Measurements from ENCODE around the gene CAMK2N1.
"Not testable (repeated sequence)": the region's sequence is repeated elsewhere in the genome, so short reads cannot be mapped to it uniquely, and the experiment has no call there.

The CAMK2N1 gene

DNA sequence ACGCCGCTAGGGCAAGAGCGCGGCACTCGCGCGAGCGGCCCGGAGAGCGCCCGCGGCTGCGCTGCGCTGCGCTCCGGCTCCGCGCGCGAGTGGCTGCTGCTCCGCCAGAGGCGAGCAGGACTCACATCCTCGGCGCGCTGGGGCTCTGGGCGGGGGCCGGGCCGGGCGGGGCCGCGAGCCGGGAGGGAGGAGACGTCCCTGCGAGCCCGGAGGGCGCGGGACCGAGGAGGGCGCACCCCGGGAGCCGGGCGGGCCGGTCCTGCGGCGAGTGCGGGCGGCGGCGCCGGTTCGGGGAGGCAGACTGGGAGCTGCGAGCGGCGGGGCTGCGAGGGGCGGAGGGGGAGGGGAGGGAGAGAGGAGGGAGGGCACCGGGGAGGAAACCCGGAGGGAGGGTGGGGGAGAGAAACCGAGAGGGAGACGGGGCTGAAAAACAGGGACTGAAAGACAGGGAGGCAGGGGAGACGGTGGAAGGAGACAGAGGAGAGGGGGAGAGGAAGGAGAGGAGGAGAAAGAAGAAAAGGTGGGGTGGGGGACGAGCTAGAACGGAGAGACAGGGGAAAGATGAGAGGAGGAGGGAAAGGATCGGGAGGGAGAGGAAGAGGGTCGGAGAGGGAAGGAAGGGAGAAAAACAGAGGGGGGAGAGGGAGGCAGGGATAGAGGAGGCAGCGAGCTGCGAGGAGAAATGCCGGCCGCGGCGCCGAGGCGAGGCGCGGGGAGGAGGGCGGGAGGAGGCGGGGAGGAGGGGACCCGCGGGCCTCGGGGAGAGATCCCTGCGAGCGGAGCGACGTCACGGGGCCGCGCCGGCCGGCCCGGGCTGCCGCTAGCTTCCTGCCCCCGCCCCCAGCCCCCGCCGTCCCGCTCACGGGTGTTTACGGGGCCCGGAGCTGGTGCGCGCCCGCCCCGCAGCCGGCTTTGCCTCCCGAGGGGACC lies at the start of gene CAMK2N1:
CAMK2N1 (minus strand) TSS at position 684 of the 930 bp plus-strand sequence. CDS start 831 bp downstream, outside the sequence.
- DNase-seq = no peak

DNA sequence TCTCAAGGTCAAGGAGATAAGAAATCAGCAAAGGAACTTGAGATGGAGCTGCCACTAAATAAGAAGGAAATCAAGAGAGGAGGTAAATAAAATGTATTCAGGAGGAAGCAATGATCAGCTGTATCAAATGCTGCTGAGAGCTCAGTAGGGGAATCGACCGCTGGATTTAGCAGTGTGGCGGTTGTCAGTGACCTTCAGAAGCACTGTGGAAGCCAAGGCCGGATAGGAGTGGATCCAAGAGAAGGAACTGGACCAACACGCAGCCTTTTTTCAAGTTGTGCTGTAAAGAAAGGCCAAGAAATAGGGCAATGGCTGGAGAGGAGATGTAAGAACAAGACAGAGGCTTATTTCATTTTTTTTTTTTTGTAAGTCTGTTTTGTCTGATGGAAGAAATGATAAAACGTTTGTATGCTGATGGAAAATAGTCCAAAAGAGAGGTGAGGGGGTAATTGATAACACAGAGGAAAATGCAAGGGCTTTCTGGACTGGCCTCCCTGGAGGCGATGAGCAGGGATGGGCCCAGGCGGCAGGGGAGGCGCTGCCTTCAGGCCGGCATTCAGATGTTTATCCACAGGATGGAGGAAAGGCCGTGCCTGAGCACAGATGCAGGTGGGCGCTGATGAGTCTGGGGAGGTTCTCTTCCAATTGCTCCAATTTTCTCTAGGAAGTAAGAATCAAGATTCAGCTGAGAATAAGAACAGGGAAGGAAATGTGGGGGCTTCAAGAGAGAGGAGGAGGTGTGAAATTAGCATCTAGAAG lies 48.8 kb upstream of the CAMK2N1 start:
- no peak for DNase-seq

DNA sequence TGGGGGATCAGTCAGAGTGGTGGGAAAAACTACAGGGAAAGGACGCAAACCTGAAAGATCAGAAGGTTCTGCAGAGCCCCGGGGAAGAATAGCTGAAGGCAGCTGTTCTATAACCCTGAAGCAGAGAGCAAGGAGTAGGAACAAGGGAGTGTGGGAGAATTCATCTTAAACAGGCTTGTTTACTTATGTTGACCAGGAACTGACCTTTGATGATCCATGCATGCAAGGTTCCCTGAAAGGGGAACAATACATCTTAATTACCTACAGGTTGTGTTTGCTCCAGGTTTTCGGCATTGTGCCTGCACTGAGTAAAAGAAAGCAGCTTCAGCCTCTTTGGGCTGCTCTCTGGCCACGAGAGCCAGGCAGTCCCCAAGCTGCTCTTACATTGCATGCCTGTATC lies 47.6 kb upstream of the CAMK2N1 start:
- DNase-seq = no peak

DNA sequence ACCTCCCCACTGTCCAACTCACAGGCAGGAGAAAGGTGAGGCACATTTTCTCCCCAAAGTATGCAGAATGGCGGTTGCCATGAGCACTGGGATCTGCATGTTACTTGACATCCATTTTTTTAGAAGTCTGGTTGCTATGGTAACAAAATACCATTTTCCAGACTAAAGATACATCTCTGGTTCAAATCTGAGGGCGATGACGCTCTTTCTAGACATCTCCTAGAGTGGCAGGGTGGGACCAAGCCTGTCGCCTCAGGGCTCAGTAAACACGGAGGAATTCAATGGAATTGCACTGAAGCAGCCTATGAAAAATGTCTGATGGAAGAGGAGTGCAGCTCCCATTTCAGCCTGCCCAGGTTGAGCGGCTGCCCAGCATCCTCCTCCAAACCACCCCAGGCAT lies 44.9 kb upstream of the CAMK2N1 start:
- DNase-seq = no peak

DNA sequence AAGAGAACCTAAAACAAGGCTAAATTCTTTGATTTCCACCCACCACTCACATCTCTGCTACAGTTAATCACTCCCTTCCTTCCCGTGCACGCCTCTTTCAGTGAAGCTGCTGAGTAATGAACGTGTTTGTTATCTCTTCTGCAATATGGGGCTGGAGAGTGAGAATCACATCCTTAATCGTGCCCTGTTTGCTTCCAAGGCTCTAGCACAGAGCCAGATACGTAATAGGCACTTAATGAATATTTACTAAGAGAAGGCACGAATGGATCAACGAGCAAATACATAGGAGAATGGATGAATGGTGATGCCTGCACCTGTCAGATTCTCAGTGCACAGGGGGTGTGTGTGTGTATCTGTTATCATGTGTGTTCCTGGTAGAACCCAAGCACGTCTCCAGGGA lies 44.3 kb upstream of the CAMK2N1 start:
- DNase-seq = no peak

DNA sequence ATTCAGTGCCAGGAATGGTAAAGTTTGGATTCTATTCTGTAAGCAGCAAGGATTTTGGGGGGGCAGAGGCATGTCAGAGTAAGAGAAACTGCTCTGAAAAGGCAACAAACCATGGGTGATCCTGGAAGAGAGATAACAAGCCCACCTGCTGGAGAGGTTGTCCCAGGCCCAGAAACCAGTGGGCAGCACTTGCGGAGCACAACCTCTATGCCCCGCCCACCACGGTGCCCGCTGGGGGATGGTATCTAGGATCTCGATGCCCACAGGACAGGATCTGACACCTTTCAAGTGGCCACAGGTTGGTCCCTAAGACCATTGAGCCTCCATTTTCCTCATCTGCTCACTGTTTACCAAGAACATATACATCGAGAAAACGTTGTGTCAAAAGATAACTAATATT lies 42.2 kb upstream of the CAMK2N1 start:
- DNase-seq = no peak

DNA sequence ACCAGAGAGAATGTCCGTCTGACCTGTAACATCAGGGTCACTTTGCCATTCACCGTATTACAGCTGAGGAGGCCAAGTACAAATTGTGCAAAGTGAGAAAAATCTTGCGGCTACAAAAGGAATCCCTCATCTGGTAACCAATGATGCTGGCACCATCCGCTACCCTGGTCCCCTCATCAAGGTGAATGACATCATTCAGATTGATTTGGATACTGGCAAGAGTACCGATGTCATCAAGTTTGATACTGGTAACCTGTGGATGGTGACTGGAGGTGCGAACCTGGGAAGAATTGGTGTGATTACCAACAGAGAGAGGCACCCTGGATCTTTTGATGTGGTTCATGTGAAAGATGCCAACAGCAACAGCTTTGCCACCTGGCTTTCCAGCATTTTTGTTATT lies 40.3 kb upstream of the CAMK2N1 start:
- DNase-seq = no peak

DNA sequence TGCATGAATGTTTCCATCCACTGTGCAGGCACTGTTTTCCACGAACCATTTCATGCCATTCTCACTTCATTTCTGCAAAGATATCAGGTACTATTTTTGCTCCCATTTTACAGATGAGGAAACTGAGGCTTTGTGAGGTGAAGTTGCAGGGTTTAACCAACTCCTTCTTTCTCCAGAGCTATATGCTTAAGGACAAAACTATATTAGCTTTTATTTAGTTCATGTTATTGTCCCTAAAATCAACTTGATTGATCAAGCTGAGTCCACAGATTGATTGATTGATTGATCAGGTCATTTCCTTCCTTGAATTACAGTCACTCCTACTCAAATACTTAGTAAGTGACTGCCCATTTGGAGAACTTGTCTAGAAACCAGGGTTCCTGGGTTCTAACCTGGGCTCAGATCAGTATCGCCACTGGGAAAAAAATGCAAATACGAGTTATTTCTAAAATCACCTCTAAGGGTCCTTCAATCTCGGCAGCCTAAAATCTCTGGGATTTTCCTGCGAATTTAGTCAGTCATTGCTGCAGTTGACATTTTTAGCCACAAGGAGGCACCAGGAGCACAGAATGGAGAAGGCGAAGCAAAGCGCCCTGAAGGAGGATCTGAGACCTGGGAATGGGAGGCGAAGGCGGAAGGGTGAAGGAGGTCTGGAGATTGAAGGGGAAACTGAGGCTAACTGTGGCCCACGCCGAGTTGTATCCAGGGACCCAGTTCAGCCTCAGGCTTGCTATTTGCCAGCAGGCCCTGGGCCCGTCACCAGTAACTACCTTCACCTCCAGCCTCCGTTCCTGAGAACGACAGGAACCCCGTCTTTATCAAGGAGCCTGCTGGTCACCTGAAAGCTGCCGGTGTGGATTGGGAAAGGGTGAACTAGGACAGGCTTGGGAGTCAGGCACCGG lies 36.2 kb upstream of the CAMK2N1 start:
- DNase-seq = peak; percentile 72

DNA sequence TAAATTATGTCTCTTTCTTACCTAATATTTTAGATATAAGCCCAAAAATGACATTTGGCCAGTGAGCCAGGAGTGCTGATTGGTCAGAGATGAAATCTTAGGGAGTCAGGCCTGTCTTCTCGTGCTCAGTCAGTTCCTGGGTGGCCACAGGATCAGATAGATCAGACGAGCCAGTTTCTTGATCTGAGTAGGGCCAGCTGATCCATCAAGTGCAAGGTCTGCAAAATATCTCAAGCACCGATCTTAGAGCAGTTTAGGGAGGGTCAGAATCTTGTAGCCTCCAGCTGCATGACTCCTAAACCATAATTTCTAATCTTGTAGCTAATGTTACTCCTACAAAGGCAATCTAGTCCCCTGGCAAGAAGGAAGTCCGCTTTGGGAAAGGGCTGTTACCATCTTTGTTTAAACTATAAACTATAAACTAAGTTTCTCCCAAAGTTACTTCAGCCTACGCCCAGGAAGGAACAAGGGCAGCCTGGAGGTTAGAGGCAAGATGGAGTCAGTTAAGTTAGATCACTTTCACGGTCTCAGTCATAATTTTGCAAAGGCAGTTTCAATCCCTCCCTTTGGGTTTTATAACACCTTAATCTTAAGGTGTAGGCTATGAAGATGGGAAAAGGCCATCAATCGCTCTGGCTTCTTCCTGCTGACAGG lies 33.7 kb upstream of the CAMK2N1 start:
- not testable (repeated sequence) for DNase-seq

DNA sequence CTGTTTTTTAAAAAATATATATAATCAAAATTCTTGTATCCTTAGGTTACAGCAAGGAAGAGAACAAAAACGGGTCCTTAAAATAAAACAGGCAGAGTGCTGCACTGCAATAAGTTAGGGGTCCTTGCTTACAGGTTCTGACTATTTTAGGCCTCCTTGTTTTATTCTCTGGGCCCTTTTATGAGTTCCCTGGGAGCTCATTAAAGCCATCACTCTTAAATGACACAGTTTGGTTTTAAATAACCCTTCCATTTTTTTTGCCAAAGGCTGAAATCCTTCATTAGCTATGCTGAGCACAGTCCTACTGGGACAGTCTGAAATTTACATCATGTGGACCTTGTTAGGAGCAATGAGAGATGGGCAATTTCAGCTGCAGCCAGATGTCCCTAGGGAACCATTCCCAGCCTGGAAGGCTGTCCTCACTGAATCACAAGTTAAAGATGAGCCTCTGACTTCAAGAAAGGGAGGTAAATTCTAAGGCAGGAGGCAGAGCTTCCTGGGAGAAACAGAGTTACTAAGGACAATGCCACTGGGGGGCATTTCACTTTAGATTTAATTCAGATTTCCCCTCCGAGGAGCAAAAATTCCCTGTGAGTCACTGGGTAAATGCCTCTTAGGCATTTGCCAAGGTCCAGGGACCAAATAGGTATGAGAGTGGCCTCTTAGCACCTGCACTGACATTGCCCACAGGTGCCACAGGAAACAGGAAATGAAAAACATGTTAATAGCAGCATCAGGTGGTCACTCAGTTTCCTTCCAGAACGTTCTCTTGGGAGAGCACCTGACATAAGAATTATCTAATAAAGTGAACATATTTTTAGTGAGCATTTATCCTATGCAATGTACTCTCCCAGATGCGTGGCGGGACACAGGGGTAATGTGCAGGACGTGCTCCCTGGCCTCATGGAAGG lies 25.8 kb upstream of the CAMK2N1 start:
- no peak for DNase-seq

DNA sequence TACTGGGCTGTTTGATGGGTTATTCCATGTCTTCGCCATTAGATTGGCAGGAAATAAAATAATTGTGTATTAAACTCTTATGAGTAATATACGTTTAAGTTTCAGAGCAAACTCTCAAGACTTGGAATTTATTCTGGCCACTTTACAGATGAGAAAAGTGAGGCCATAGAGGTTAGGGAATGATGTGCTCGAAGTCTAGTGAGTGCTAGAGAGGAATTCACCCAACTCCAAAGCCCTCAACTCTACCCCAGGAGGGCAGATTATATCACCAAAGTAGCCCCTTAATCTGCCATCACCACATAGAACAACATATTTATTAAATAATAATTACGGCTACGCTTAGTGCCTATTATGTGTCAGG lies 22.4 kb upstream of the CAMK2N1 start:
- no peak for DNase-seq

DNA sequence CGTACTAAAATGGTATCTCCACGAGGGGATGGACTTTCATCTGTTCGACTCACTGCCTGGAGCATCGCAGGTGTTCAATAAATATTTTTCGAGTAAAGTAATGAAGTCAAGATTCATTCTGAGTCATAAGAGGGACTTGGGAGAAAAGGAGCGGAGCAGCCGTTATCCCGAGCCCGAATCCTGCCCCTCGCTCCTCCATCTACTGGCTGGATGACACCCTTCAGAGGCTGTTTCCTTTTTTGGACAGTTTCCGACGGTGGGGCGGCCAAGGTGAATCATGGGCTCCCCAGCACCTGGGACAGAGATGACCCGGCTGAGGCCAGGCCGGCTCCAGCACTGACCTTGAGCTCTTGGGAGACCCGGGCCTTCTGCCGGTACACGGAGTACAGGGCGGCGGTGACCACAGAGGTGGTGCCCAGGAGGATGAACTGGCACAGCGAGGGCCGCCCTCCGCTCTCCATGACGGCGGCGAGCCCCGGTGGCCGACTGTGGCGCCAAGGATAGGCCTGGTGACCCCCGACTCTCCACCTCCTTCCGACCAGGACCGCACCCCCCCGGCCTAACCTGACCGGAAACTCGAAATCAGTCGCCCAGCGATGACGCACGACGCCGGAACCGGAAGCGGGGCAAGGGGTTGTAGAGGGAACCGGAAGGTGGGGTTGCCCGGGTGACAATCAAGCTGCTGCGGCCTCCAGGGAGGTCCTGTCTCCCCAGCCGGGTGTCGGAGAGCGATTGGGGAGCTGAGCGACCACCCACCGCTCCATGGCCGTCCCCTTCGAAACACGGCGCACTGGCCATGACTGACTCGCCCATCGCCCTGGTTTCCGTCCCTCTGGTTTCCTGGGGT lies 21.8 kb upstream of the CAMK2N1 start, which contains the start of gene MUL1:
MUL1 (minus strand) TSS at position 588 of the 847 bp plus-strand sequence; CDS start at position 461, 127 bp downstream.
- DNase-seq = peak; percentile 78

DNA sequence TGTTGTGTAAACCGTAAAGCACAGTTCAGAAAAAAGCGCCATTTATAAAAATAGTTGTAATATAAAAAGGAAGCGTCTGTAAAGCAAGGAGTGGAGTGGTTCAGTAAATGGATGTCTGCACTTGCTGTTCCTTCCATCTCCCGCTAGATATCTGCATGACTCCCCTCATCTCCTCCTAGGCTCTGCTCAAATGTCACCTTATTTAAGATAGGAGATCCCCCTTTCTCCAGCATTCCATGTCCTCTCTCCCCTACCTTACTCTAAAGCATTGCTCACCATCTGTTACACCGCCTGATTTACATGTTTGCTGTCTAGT lies 21.2 kb upstream of the CAMK2N1 start:
- DNase-seq = no peak

DNA sequence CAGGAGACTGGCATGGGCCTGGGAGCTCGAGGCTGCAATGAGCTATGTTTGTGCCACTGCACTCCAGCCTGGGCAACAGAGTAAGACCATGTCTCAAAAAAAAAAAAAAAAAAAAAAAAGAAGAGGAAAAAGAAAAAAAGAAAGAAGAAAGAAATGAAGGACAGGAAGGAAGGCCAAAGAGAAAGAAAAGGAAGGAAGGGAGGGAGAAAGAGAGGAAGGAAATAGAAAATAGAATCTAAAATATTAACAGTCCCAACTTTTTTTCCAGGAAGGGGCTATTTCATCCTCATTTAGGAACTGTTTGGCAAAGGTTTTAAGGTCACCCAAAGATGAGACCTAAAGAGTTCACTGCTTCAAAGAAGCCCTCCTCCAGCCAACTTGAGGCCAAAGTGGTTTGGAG lies 19.5 kb upstream of the CAMK2N1 start:
- DNase-seq = no peak

DNA sequence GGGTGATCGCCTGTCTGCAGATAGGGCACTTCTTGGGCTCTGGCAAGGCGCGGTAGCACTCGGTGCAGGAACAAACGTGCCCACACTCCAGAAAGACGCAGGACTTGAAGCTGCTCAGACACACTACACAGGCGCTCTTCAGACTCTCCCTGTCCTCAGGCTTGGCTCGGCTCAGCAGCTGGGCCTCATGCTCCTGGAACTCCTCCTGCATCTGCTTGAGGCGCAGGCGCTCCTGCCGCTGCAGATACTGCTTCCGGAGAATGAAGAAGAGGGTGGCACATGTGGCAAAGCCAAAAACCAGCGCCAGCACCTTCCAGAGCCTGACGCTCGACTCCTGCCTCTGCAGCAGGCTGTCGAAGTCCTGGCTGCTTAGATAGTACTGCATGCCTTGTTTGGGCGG lies 14.7 kb upstream of the CAMK2N1 start:
- DNase-seq = no peak

DNA sequence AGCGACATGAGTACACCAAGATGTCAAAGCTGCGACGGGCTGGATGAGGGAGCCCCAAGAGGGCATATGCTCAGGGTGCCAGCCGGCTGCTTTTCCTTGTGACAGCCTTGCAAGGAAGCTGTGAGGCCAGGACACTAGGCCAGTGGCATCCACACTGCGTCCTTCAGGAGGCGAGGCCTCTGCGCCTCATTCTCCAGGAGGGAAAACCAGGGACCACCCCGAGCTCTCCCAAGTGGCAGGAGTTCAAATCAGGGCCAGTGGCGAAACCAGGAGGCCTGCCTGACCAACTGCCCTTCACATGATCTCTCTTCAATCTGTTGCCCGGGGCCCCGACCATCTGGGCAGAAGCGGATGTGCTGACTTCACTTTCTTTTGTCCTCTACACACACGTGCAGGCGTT lies 13.7 kb upstream of the CAMK2N1 start:
- DNase-seq = no peak

DNA sequence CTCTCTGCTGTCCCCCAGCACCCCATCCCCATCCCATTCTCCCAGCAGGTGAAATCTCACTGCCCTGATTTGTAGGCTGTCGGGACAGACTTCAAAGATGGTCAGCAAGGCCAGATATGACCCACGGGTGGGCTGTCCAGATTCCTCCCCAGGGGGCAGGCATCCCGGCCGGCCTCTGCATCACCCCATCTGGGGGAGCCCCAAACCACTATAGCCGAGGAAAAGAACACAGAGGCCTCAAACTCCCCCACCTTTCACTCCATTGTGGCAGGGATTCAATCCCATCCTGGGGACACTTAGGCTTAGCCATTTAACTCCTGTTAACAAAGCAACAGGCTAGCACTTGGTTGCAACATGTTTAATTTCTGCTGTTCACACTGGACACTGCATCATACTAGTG lies 13.1 kb upstream of the CAMK2N1 start:
- DNase-seq = no peak

DNA sequence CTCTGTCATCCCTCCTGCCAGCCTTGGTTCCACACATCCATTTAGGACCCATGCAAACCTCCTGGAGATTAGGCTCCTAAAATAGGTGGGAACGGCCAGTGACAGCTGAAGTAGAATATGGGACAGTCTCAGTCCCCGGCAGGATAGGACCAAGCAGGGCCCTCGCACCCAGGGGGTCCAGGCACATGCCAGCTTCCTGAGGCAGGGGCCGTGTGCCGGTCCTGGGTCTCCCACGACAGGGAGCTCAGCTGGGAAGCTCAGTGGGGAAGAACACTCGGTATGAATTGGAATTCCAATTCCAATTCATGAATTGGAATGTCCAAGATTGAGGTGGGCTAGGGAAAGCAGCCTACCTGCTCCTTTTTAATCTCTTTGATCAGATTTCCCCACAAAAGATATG lies 12.1 kb upstream of the CAMK2N1 start:
- DNase-seq = no peak

DNA sequence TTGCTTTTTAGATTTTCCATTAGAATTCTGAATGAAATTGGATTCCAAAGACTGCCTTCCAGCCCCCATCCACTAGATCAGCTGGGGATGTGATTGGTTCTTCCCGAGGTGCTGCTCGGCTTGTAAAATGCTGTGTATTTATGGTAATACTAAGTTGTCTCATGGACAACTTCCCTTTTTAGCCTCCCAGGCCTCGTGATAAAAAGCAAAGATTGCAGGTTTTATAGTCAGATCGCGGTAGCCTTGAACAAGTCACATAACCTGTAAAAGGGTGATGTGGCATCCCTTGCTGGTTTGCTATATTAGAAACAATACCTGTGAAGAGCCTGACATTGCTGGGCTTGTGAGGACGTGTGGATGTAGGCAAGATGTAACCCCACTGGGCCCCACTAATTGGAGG lies 11.5 kb upstream of the CAMK2N1 start:
- no peak for DNase-seq

DNA sequence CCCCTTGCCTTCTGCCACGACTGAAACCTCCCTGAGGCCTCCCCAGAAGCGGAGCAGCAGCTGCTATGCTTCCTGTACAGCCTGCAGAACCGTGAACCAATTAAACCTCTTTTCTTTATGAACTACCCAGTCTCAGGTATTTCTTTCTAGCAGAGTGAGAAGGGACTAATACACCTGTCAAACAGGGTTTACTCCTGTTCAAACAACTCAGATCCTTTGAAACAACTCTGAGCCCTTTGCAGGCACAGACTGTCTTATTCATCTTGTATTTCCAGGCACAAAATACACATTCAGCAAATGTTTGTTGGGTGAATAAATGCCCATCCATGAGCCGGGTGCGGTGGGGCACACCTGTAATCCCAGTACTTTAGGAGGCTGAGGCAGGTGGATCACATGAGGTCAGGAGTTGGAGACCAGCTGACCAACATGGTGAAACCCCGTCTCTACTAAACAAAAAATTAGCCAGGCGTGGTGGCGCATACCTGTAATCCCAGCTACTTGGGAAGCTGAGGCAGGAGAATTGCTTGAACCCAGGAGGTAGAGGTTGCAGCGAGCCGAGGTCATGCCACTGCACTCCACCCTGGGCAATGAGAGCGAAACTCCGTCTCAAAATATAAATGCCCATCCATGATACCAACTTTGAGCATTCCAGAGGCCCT lies 10.8 kb upstream of the CAMK2N1 start:
- DNase-seq = not testable (repeated sequence)

Measured in amniotic stem cell (primary cell).